ENCODE results near the gene RFXAP.

DNA sequence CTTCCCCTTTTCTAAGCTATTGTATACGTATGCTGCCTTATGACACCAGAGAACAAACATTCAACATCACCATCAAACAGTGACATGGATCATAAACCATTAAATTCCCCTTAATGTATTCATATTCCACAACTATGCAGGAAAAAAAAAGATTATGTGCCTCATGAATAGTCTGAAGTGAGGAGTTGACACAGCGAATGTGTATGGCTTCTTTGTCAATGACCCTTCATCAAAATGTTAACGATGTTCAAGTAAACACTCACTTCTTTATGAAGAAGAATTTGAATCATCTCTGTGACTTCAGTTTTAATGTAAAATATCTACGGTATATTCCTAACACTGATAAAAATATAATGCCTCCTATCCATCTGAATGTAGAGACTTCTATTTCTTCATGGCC, 56.4 kb downstream of the RFXAP start:
- TF ChIP-seq, protein P1, sequence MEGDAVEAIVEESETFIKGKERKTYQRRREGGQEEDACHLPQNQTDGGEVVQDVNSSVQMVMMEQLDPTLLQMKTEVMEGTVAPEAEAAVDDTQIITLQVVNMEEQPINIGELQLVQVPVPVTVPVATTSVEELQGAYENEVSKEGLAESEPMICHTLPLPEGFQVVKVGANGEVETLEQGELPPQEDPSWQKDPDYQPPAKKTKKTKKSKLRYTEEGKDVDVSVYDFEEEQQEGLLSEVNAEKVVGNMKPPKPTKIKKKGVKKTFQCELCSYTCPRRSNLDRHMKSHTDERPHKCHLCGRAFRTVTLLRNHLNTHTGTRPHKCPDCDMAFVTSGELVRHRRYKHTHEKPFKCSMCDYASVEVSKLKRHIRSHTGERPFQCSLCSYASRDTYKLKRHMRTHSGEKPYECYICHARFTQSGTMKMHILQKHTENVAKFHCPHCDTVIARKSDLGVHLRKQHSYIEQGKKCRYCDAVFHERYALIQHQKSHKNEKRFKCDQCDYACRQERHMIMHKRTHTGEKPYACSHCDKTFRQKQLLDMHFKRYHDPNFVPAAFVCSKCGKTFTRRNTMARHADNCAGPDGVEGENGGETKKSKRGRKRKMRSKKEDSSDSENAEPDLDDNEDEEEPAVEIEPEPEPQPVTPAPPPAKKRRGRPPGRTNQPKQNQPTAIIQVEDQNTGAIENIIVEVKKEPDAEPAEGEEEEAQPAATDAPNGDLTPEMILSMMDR (IDR thresholded peaks at IDR 0.05; ENCODE audit: insufficient read depth, low read depth, low read length) = no peak
- no peak for TF ChIP-seq EZH2 (IDR thresholded peaks at IDR 0.05; ENCODE audit: insufficient read depth, low read length)
